ENCODE data around the gene B4GALT2. TPM values are rescaled to one million over a fixed set of nuclear protein-coding genes. Genes with fewer than 3 reads are reported as not detected.

Gene B4GALT2
- total RNA-seq, 1 experiment from 2014 or later: 31.5 TPM

DNA sequence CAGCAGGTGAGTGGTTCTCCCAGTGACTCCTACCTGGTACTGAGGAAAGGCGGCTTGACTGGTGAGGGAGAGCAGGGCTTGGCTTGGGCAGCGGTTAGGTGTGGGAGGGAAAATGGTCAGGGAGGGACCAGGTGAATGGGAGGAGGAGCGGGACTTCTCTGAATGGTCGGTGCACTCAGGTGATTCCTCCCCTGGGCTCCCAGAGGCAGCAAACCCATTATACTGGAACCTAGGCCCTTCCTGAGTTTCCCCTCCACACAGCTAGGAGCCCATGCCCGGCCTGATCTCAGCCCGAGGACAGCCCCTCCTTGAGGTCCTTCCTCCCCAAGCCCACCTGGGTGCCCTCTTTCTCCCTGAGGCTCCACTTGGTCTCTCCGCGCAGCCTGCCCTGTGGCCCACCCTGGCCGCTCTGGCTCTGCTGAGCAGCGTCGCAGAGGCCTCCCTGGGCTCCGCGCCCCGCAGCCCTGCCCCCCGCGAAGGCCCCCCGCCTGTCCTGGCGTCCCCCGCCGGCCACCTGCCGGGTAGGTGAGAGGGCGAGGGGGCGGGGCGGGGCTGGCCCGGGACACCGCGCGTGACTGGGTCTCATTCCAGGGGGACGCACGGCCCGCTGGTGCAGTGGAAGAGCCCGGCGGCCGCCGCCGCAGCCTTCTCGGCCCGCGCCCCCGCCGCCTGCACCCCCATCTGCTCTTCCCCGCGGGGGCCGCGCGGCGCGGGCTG lies 43.1 kb upstream of the B4GALT2 start:
- peaks cover 9% of the 10 kb centered on the region for H3K4me1 ChIP-seq
- BruUV-seq (replicated peaks): no TSS peak
- intact Hi-C loops (cut with micrococcal nuclease; ENCODE audit: unreplicated experiment): no loop called here
- H3K9me3 ChIP-seq: no peaks in the 10 kb centered on the region
- no peaks in the 10 kb centered on the region for H3K27me3 ChIP-seq (replicated peaks; ENCODE audit: control insufficient read depth, insufficient read depth, low read length)
- peak overlapping the region; percentile 79 for H3K4me3 Mint-ChIP-seq (ENCODE audit: unreplicated experiment)
- no peaks in the 10 kb centered on the region for H3K27me3 Mint-ChIP-seq (ENCODE audit: insufficient read depth, unreplicated experiment)
- TF ChIP-seq, protein P1, sequence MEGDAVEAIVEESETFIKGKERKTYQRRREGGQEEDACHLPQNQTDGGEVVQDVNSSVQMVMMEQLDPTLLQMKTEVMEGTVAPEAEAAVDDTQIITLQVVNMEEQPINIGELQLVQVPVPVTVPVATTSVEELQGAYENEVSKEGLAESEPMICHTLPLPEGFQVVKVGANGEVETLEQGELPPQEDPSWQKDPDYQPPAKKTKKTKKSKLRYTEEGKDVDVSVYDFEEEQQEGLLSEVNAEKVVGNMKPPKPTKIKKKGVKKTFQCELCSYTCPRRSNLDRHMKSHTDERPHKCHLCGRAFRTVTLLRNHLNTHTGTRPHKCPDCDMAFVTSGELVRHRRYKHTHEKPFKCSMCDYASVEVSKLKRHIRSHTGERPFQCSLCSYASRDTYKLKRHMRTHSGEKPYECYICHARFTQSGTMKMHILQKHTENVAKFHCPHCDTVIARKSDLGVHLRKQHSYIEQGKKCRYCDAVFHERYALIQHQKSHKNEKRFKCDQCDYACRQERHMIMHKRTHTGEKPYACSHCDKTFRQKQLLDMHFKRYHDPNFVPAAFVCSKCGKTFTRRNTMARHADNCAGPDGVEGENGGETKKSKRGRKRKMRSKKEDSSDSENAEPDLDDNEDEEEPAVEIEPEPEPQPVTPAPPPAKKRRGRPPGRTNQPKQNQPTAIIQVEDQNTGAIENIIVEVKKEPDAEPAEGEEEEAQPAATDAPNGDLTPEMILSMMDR (IDR thresholded peaks at IDR 0.05; ENCODE audit: insufficient read depth in 1 of 2, low read depth in 1 of 2, low read length in 1 of 2, severe bottlenecking in 1 of 2, unreplicated experiment in 1 of 2): no peak
- no peaks in the 10 kb centered on the region for H3K4me1 Mint-ChIP-seq (ENCODE audit: low read depth, unreplicated experiment)
- no peak for DNase-seq
- no peaks in the 10 kb centered on the region for H3K36me3 ChIP-seq (ENCODE audit: control insufficient read depth, insufficient read depth, low read length)
- H3K27ac Mint-ChIP-seq (ENCODE audit: unreplicated experiment): no peak overlapping the region
- CTCF ChIA-PET: interaction anchor here (0.9 to 3.5 kb wide), 5 partner anchors 10 to 406 kb away, joined by 3 to 66 read pairs (median 4); partner anchors contain the start of gene IPO13
- peak overlapping the region; percentile 53 for H3K4me3 ChIP-seq (ENCODE audit: low read depth, low read length)
- POLR2A ChIA-PET: no interaction called here
- no peaks in the 10 kb centered on the region for H3K9me3 Mint-ChIP-seq (ENCODE audit: unreplicated experiment)
- H3K36me3 Mint-ChIP-seq (ENCODE audit: insufficient read depth, unreplicated experiment): no peaks in the 10 kb centered on the region

DNA sequence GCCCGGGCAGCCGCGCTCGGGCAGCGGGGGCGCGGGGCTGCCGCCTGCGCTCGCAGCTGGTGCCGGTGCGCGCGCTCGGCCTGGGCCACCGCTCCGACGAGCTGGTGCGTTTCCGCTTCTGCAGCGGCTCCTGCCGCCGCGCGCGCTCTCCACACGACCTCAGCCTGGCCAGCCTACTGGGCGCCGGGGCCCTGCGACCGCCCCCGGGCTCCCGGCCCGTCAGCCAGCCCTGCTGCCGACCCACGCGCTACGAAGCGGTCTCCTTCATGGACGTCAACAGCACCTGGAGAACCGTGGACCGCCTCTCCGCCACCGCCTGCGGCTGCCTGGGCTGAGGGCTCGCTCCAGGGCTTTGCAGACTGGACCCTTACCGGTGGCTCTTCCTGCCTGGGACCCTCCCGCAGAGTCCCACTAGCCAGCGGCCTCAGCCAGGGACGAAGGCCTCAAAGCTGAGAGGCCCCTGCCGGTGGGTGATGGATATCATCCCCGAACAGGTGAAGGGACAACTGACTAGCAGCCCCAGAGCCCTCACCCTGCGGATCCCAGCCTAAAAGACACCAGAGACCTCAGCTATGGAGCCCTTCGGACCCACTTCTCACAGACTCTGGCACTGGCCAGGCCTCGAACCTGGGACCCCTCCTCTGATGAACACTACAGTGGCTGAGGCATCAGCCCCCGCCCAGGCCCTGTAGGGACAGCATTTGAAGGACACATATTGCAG lies 42.4 kb upstream of the B4GALT2 start:
- POLR2A ChIA-PET: no interaction called here
- Mint-ChIP-seq H3K9me3 (ENCODE audit: unreplicated experiment) (no peaks in the 10 kb centered on the region), H3K27me3 (ENCODE audit: insufficient read depth, unreplicated experiment) (no peaks in the 10 kb centered on the region), H3K4me3 (ENCODE audit: unreplicated experiment) (peak overlapping the region; percentile 79), H3K27ac (ENCODE audit: unreplicated experiment) (no peak overlapping the region), H3K4me1 (ENCODE audit: low read depth, unreplicated experiment) (no peaks in the 10 kb centered on the region), H3K36me3 (ENCODE audit: insufficient read depth, unreplicated experiment) (no peaks in the 10 kb centered on the region)
- Histone ChIP-seq H3K27me3 (replicated peaks; ENCODE audit: control insufficient read depth, insufficient read depth, low read length) (no peaks in the 10 kb centered on the region), H3K4me1 (peaks cover 9% of the 10 kb centered on the region), H3K36me3 (ENCODE audit: control insufficient read depth, insufficient read depth, low read length) (no peaks in the 10 kb centered on the region), H3K4me3 (ENCODE audit: low read depth, low read length) (peak overlapping the region; percentile 53), H3K9me3 (no peaks in the 10 kb centered on the region)
- no TSS peak for BruUV-seq (replicated peaks)
- CTCF ChIA-PET: interaction anchor here (3.5 kb wide), 1 partner anchor 173 kb away, joined by 66 read pairs; no protein-coding TSS in a partner anchor
- intact Hi-C loops (cut with micrococcal nuclease; ENCODE audit: unreplicated experiment): no loop called here
- TF ChIP-seq, protein P1 (IDR thresholded peaks at IDR 0.05; ENCODE audit: insufficient read depth in 1 of 2, low read depth in 1 of 2, low read length in 1 of 2, severe bottlenecking in 1 of 2, unreplicated experiment in 1 of 2): peak; percentile 27 to 33
- DNase-seq: peak in 1 of 2 experiments; percentile 58

DNA sequence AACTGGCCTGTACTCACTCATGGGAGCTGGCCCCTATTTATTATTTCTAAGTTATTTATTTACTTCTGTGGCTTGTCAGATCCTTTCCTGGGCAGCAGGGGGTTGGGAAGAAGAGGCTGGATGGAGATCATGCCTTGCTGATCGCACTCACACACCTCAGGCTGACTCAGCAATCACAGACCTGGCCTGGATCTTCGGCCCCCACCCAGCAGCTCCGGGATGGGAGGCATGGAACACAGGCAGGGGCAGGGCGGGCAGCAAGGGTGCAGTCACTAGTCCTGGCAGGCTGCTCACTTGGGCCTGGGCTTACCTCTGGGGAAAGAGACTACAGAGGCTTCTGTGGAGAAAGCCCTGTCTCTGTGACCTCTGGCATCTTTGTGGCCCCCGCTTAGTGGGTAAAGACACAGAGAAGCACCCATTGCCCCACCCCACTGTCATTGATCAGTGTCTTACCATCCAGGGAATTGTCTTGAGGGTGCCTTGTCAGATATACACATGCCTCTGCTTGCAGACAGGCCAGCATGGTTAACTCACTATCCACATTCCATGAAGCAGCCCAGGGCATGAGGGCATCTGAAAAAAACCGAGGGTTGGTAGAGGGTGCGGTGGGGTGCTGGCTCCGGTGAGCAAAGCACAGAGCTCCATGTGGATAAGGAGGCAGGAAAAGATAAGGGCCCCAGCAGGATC lies 41.7 kb upstream of the B4GALT2 start:
- Mint-ChIP-seq H3K27me3 (ENCODE audit: insufficient read depth, unreplicated experiment) (no peaks in the 10 kb centered on the region), H3K4me3 (ENCODE audit: unreplicated experiment) (peak overlapping the region; percentile 79), H3K4me1 (ENCODE audit: low read depth, unreplicated experiment) (no peaks in the 10 kb centered on the region), H3K36me3 (ENCODE audit: insufficient read depth, unreplicated experiment) (no peaks in the 10 kb centered on the region), H3K9me3 (ENCODE audit: unreplicated experiment) (no peaks in the 10 kb centered on the region), H3K27ac (ENCODE audit: unreplicated experiment) (no peak overlapping the region)
- ChIA-PET POLR2A (no interaction called here), CTCF (interaction anchor here (3.5 kb wide), 1 partner anchor 173 kb away, joined by 66 read pairs; no protein-coding TSS in a partner anchor)
- Histone ChIP-seq H3K36me3 (ENCODE audit: control insufficient read depth, insufficient read depth, low read length) (no peaks in the 10 kb centered on the region), H3K27me3 (replicated peaks; ENCODE audit: control insufficient read depth, insufficient read depth, low read length) (no peaks in the 10 kb centered on the region), H3K9me3 (no peaks in the 10 kb centered on the region), H3K4me3 (ENCODE audit: low read depth, low read length) (no peak overlapping the region), H3K4me1 (peaks cover 9% of the 10 kb centered on the region)
- TF ChIP-seq, protein P1 (IDR thresholded peaks at IDR 0.05; ENCODE audit: insufficient read depth in 1 of 2, low read depth in 1 of 2, low read length in 1 of 2, severe bottlenecking in 1 of 2, unreplicated experiment in 1 of 2): no peak
- no TSS peak for BruUV-seq (replicated peaks)
- DNase-seq: no peak
- intact Hi-C loops (cut with micrococcal nuclease; ENCODE audit: unreplicated experiment): no loop called here

Measured in Caco-2 (cell line).